BE2C (cell line): Measurements from ENCODE around the gene SCAMP2.

ENCODE experiments used
- DNase-seq: peaks from one replicate; pipeline ENCODE4 v3.0.0-alpha.2; 2020
- H3K27me3 ChIP-seq: fragments of 250-450 bp; sonication (Bioruptor Pico); 2 replicates; pipeline ENCODE4 v1.5.1; 2020; ENCODE audit warnings: mild to moderate bottlenecking
- H3K36me3 ChIP-seq: fragments of 250-450 bp; sonication (Bioruptor Pico); 2 replicates; pipeline ENCODE4 v1.5.1; 2020; ENCODE audit warnings: mild to moderate bottlenecking
- H3K4me1 ChIP-seq: fragments of 250-450 bp; sonication (Bioruptor Pico); 2 replicates; pipeline ENCODE4 v1.5.1; 2020
- H3K4me3 ChIP-seq: 2 replicates; pipeline ENCODE4 v1.5.1; 2011; ENCODE audit warnings: low read depth, low read length
- H3K9me3 ChIP-seq: fragments of 250-450 bp; sonication (Bioruptor Pico); 2 replicates; pipeline ENCODE4 v1.5.1; 2020
- TF ChIP-seq, protein P1 (sequence below): IDR thresholded peaks from 2 replicates; pipeline ENCODE4 v1.5.1; 2012; ENCODE audit warnings: mild to moderate bottlenecking, low read depth, low read length

SCAMP2 gene

DNA sequence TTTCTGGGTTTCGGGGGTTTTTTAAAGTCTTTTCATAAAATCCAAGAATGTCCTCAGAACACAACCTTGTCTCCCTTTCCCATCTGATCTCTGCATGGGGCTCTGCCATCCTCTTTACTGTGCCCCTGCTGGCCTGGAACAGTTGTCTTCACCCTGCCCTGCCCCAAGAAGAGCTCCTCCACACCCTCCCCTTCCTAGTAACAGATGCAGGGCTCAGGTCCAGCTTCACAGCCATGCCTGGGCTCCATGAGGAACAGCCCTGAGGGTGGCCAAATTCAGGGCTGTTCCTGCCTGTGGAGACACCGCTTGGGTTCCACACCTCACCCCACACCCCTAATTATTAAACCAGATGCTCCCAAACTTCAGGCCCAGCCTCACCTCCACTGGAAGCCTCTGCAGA is 17.3 kb downstream of the SCAMP2 start:
- TF ChIP-seq, protein P1, sequence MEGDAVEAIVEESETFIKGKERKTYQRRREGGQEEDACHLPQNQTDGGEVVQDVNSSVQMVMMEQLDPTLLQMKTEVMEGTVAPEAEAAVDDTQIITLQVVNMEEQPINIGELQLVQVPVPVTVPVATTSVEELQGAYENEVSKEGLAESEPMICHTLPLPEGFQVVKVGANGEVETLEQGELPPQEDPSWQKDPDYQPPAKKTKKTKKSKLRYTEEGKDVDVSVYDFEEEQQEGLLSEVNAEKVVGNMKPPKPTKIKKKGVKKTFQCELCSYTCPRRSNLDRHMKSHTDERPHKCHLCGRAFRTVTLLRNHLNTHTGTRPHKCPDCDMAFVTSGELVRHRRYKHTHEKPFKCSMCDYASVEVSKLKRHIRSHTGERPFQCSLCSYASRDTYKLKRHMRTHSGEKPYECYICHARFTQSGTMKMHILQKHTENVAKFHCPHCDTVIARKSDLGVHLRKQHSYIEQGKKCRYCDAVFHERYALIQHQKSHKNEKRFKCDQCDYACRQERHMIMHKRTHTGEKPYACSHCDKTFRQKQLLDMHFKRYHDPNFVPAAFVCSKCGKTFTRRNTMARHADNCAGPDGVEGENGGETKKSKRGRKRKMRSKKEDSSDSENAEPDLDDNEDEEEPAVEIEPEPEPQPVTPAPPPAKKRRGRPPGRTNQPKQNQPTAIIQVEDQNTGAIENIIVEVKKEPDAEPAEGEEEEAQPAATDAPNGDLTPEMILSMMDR = no peak
- DNase-seq = no peak

DNA sequence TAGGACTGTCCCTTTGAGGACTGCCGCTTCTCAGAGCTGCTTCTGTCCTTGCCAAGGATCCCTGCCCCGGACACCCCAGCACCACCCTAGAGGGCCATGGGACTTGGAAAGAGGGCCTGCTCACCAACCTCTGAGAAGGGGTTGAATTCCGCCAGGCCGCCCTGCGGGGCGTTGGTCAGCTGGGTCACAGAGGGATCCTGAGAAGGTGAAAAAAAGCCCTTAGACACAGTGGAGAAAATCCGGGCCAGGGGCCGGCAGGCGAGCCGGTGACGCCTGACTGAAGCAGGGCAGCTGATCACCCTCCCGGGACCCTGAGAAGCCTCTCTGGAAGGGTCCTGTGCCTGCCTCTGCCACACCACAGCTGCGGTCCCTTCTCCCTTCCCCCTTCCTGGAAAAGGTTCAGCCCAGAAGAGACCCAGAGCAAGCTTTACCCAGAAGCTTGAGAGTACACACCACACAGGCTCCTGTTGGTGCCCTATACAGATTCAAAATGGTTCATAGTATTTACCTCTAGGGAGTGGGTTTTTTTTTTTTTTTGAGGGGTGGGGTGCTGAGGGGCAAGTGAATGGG is 18.6 kb downstream of the SCAMP2 start:
- H3K27me3 ChIP-seq = no peaks in the 10 kb centered on the region
- DNase-seq = no peak
- TF ChIP-seq, protein P1 = no peak
- H3K9me3 ChIP-seq = no peaks in the 10 kb centered on the region
- H3K4me3 ChIP-seq = no peak overlapping the region
- peaks cover 5% of the 10 kb centered on the region for H3K4me1 ChIP-seq
- H3K36me3 ChIP-seq = peaks cover 21% of the 10 kb centered on the region

More for the DNA sequence above, 17.3 kb downstream of the SCAMP2 start:
- Histone ChIP-seq H3K36me3 (peaks cover 15% of the 10 kb centered on the region; the same call in 1 of the 2 replicates), H3K4me1 (peaks cover 5% of the 10 kb centered on the region), H3K27me3 (no peaks in the 10 kb centered on the region), H3K9me3 (no peaks in the 10 kb centered on the region), H3K4me3 (no peak overlapping the region)

DNA sequence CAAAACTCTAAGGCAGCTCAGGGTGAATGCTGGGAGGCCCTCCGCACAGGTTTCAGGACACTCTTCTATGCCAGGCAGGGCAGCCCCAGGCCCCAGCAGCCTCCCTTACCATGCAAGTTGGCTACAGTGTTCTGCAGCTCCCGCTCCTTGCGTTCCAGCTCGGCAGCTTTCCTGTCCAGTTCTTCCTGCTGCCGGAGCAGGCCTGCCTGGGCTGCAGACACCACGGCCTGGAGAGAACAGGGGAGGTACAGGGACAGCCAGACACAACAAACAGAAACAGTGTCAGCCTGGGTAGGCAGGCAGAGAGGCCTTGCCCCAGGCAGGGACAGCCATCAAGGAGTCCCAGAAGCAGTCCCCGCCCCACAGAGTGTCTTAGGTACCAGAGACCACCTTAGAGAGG is 21.2 kb downstream of the SCAMP2 start:
- Histone ChIP-seq H3K4me1 (no peaks in the 10 kb centered on the region; the same call in 1 of the 2 replicates), H3K27me3 (no peaks in the 10 kb centered on the region), H3K4me3 (no peak overlapping the region), H3K9me3 (no peaks in the 10 kb centered on the region), H3K36me3 (peaks cover 32% of the 10 kb centered on the region)
- TF ChIP-seq, protein P1 = no peak
- DNase-seq = no peak

DNA sequence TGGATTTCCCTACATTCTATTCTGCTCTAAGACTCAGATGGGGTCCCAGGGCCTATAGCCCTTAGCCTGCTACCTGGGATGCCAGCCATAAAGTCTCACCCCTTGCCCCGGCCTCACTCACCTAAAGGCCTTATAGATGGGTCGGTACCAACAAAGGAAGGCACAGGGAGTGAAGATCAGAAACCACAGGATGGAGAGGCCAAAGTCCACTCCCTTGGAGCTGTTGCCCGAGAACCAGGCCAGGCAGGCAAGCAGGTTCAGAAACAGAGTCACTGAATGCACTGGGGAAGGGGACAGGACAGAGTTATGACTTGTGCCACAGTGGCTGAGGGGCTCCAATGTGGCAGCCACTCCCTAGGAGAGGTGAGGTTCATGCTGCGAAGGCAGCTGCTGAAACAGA is 22.8 kb downstream of the SCAMP2 start:
- no peaks in the 10 kb centered on the region for H3K4me1 ChIP-seq
- TF ChIP-seq, protein P1 = no peak
- no peaks in the 10 kb centered on the region for H3K27me3 ChIP-seq
- H3K9me3 ChIP-seq = no peaks in the 10 kb centered on the region
- H3K36me3 ChIP-seq = peaks cover 32% of the 10 kb centered on the region
- no peak overlapping the region for H3K4me3 ChIP-seq
- no peak for DNase-seq

DNA sequence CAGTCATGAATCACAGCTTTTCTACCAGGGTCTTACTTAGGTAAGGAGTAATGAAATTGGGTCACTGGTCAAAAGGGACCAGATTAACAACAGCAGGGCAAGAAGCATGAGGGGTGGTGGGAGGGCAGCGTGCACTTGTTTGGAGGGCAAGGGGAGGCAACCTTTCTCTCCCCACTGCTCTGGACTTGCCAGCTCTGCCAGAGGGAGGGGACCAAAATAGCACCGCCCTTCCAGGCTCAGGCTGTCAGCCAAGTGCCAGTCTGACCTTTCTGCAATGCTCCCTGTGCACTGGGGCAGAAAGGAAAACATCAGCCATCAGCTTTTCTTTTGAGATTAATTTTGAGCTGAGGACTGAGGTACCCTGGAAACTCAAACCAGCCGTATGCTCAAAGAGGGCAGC is 25.7 kb downstream of the SCAMP2 start:
- H3K27me3 ChIP-seq = no peaks in the 10 kb centered on the region
- H3K9me3 ChIP-seq = no peaks in the 10 kb centered on the region
- no peak overlapping the region for H3K4me3 ChIP-seq
- TF ChIP-seq, protein P1 = no peak
- H3K36me3 ChIP-seq = peaks cover 23% of the 10 kb centered on the region
- DNase-seq = peak; percentile 12
- peaks cover 9% of the 10 kb centered on the region for H3K4me1 ChIP-seq

DNA sequence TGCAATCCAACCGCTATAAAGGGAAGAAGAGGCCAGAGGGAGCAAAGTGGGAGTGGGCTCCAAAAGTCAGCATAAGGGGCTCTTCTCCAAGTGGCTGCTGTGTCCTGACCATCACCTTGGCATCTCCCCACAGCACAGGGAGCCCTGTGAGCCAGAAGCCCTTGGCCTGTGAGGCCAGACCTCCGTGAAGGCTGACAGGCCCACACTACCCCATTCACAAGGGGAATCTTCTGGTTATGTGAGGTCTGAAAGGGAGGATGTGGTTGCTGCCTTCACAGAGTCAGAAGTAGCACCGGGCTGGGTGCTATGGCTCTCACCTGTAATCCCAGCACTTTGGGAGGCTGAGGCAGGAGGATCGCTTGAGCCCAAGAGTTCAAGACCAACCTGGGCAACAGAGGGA is 27.6 kb downstream of the SCAMP2 start:
- peaks cover 15% of the 10 kb centered on the region for H3K36me3 ChIP-seq
- no peaks in the 10 kb centered on the region for H3K9me3 ChIP-seq
- H3K4me3 ChIP-seq = no peak overlapping the region
- TF ChIP-seq, protein P1 = no peak
- no peak for DNase-seq
- H3K27me3 ChIP-seq = no peaks in the 10 kb centered on the region
- peaks cover 11% of the 10 kb centered on the region for H3K4me1 ChIP-seq
